H9 (cell line): Measurements from ENCODE around the gene KRTAP20-2. TPM values are rescaled to one million over a fixed set of nuclear protein-coding genes. Genes with fewer than 3 reads are reported as not detected.

ENCODE experiments used
- DNase-seq: peaks from one replicate; pipeline ENCODE4 v3.0.0-alpha.2; 2017
- H2AFZ ChIP-seq: one replicate; pipeline ENCODE4 v1.6.1; 2013; ENCODE audit warnings: mild to moderate bottlenecking, low read length, control low read depth, moderate library complexity
- H2AK5ac ChIP-seq: 2 replicates; pipeline ENCODE4 v1.6.1; 2013; ENCODE audit warnings: low read length, control low read depth, mixed read lengths; ENCODE audit not compliant: insufficient read length
- H2BK120ac ChIP-seq: one replicate; pipeline ENCODE4 v1.6.1; 2013; ENCODE audit warnings: low read depth, mild to moderate bottlenecking, low read length, control low read depth, inconsistent platforms; ENCODE audit not compliant: poor library complexity, severe bottlenecking
- H2BK12ac ChIP-seq: 2 replicates; pipeline ENCODE4 v1.6.1; 2013; ENCODE audit warnings: low read length, control low read depth, mixed read lengths, low read depth; ENCODE audit not compliant: insufficient read length
- H2BK15ac ChIP-seq: 2 replicates; pipeline ENCODE4 v1.6.1; 2013; ENCODE audit warnings: low read depth, low read length, control low read depth
- H2BK20ac ChIP-seq: one replicate; pipeline ENCODE4 v1.6.1; 2013; ENCODE audit warnings: low read depth, mild to moderate bottlenecking, low read length, control low read depth, inconsistent platforms; ENCODE audit not compliant: poor library complexity, severe bottlenecking
- H2BK5ac ChIP-seq: 2 replicates; pipeline ENCODE4 v1.6.1; 2013; ENCODE audit warnings: low read length, control low read depth, mixed read lengths; ENCODE audit not compliant: insufficient read length
- H3K14ac ChIP-seq: 2 replicates; pipeline ENCODE4 v1.6.1; 2013; ENCODE audit warnings: low read length, control low read depth; ENCODE audit not compliant: insufficient read depth
- H3K18ac ChIP-seq: 2 replicates; pipeline ENCODE4 v1.6.1; 2013; ENCODE audit warnings: low read depth, mild to moderate bottlenecking, mixed read lengths, low read length, control low read depth; ENCODE audit not compliant: insufficient read length
- H3K23ac ChIP-seq: 2 replicates; pipeline ENCODE4 v1.6.1; 2013; ENCODE audit warnings: low read length, control low read depth, mixed read lengths, low read depth; ENCODE audit not compliant: insufficient read length
- H3K23me2 ChIP-seq: 2 replicates; pipeline ENCODE4 v1.6.1; 2013; ENCODE audit warnings: low read depth, mild to moderate bottlenecking, mixed read lengths, low read length, control low read depth; ENCODE audit not compliant: insufficient read length, poor library complexity, severe bottlenecking
- H3K27ac ChIP-seq: 2 replicates; pipeline ENCODE4 v1.5.1; 2013; ENCODE audit warnings: low read length, control low read depth, mixed read lengths, low read depth; ENCODE audit not compliant: insufficient read length
- H3K27me3 ChIP-seq: 2 replicates; pipeline ENCODE4 v1.6.1; 2013; ENCODE audit warnings: low read length, control low read depth, inconsistent platforms; ENCODE audit not compliant: insufficient read depth
- H3K4ac ChIP-seq: 2 replicates; pipeline ENCODE4 v1.6.1; 2013; ENCODE audit warnings: low read depth, mild to moderate bottlenecking, control low read depth, inconsistent platforms, low read length, moderate library complexity
- H3K4me1 ChIP-seq: 2 replicates; pipeline ENCODE4 v1.6.1; 2013; ENCODE audit warnings: low read length, control low read depth, inconsistent platforms; ENCODE audit not compliant: insufficient read depth
- H3K4me2 ChIP-seq: 2 replicates; pipeline ENCODE4 v1.6.1; 2013; ENCODE audit warnings: low read length, control low read depth, mixed read lengths; ENCODE audit not compliant: insufficient read length, insufficient read depth
- H3K56ac ChIP-seq: 2 replicates; pipeline ENCODE4 v1.6.1; 2013; ENCODE audit warnings: low read depth, mild to moderate bottlenecking, mixed read lengths, low read length, control low read depth; ENCODE audit not compliant: insufficient read length
- H3K79me1 ChIP-seq: 2 replicates; pipeline ENCODE4 v1.6.1; 2013; ENCODE audit warnings: low read depth, mild to moderate bottlenecking, moderate library complexity, low read length, control low read depth, inconsistent platforms; ENCODE audit not compliant: insufficient read depth, poor library complexity, severe bottlenecking
- H3K79me2 ChIP-seq: 2 replicates; pipeline ENCODE4 v1.6.1; 2013; ENCODE audit warnings: low read length, control low read depth, inconsistent platforms; ENCODE audit not compliant: insufficient read depth
- H3K9ac ChIP-seq: 2 replicates; pipeline ENCODE4 v1.6.1; 2013; ENCODE audit warnings: low read length, control low read depth, mixed read lengths; ENCODE audit not compliant: insufficient read length; ENCODE audit errors: extremely low read depth
- H3K9me3 ChIP-seq: one replicate; pipeline ENCODE4 v1.6.1; 2013; ENCODE audit warnings: low read depth, low read length, inconsistent platforms; ENCODE audit not compliant: control insufficient read depth
- H3T11ph ChIP-seq: one replicate; pipeline ENCODE4 v1.6.1; 2013; ENCODE audit warnings: mild to moderate bottlenecking, low read length, control low read depth, inconsistent platforms
- H4K20me1 ChIP-seq: one replicate; pipeline ENCODE4 v1.6.1; 2013; ENCODE audit not compliant: control insufficient read depth, insufficient read length, insufficient read depth
- H4K5ac ChIP-seq: 2 replicates; pipeline ENCODE4 v1.6.1; 2013; ENCODE audit warnings: low read depth, mild to moderate bottlenecking, mixed read lengths, low read length, control low read depth; ENCODE audit not compliant: insufficient read length
- H4K8ac ChIP-seq: replicated peaks from 2 replicates; pipeline ENCODE4 v1.6.1; 2013; ENCODE audit warnings: low read length, control low read depth, mixed read lengths, low read depth; ENCODE audit not compliant: insufficient read length
- H4K91ac ChIP-seq: 2 replicates; pipeline ENCODE4 v1.6.1; 2013; ENCODE audit warnings: low read depth, mild to moderate bottlenecking, moderate library complexity, mixed read lengths, low read length, control low read depth; ENCODE audit not compliant: insufficient read length
- H3K27ac Mint-ChIP-seq, 3 experiments: 2 replicates in 2 of 3; 3 replicates in 1 of 3; pipeline ENCODE4 v1.8.0; 2020 to 2021; ENCODE audit warnings: mixed read lengths in 3 of 3, mild to moderate bottlenecking in 1 of 3, moderate library complexity in 1 of 3
- H3K27me3 Mint-ChIP-seq: 2 replicates; pipeline ENCODE4 v1.8.0; 2021; ENCODE audit warnings: low read depth, mild to moderate bottlenecking, moderate library complexity, mixed read lengths
- H3K36me3 Mint-ChIP-seq, 3 experiments: 2 replicates in 2 of 3; 3 replicates in 1 of 3; pipeline ENCODE4 v1.8.0; 2020 to 2021; ENCODE audit warnings: low read depth in 3 of 3, mixed read lengths in 3 of 3; ENCODE audit not compliant: insufficient read depth in 1 of 3
- H3K4me1 Mint-ChIP-seq, 2 experiments: 2 replicates each; pipeline ENCODE4 v1.8.0; 2020; ENCODE audit warnings: mixed read lengths in 2 of 2
- H3K4me3 Mint-ChIP-seq, 2 experiments: 2 replicates in 1 of 2; 3 replicates in 1 of 2; pipeline ENCODE4 v1.8.0; 2020 to 2021; ENCODE audit warnings: mild to moderate bottlenecking in 2 of 2, mixed read lengths in 2 of 2, moderate library complexity in 1 of 2
- H3K9me3 Mint-ChIP-seq, 2 experiments: 2 replicates in 1 of 2; 3 replicates in 1 of 2; pipeline ENCODE4 v1.8.0; 2020; ENCODE audit warnings: mild to moderate bottlenecking in 2 of 2, mixed read lengths in 2 of 2, moderate library complexity in 1 of 2
- CTCF ChIP-seq: fragments of 200-600 bp; sonication (generic); conservative IDR thresholded peaks from 3 replicates; pipeline ENCODE4 v1.8.0; 2021; ENCODE audit warnings: antibody characterized with exemption, mild to moderate bottlenecking
- WGBS: extraction: QIAGEN DNeasy Blood & Tissue Kit; methylation state at CpG from one replicate; pipeline ENCODE4 v1.1.7; 2013; ENCODE audit warnings: missing lambda C conversion rate, low lambda C conversion rate, mixed read lengths; ENCODE audit not compliant: insufficient read length; ENCODE audit errors: extremely low coverage; 5-methylcytosine and 5-hydroxymethylcytosine counted together
- total RNA-seq: library from RNA; stranded (reverse); gene quantifications from 2 replicates; pipeline ENCODE4 v1.2.1, GENCODE V29; 2021

KRTAP20-2 gene
- total RNA-seq, 1 experiment from 2014 or later: not detected

DNA sequence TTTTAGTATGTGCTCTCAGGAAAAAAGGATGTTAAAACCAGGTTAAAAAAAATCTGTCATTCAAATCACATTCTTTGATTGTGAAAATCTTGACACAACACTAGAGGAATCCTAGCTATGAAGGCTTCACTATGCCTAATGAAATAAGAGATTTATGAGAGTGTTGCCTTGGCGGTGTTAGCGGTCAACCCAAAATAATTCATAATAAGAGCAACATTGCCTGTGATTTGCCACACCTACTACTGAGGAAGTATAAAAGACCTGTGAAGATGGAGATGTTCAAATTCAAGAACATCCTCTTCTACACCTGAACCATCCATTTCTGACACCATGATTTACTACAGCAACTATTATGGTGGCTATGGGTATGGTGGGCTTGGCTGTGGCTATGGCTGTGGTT is 18.9 kb upstream of the KRTAP20-2 start, which contains the start of gene KRTAP20-1:
TSS of gene KRTAP20-1 (plus strand) at position 301 of the 400 bp plus-strand sequence. CDS start at position 331, 30 bp downstream.
- Histone ChIP-seq H3K23ac (no peak within 1 kb of the TSS), H2AFZ (no peak within 1 kb of the TSS), H3K4ac (no peak within 1 kb of the TSS), H3K79me2 (no peaks in the 10 kb centered on the region), H4K91ac (no peak within 1 kb of the TSS), H2BK12ac (no peak within 1 kb of the TSS), H3K9me3 (no peaks in the 10 kb centered on the region), H3K79me1 (no peaks in the 10 kb centered on the region), H3K14ac (no peak within 1 kb of the TSS), H2BK5ac (no peak within 1 kb of the TSS), H3K18ac (no peak within 1 kb of the TSS), H3K4me2 (no peak within 1 kb of the TSS), H2BK120ac (no peak within 1 kb of the TSS), H4K20me1 (no peaks in the 10 kb centered on the region), H4K8ac (no peak within 1 kb of the TSS), H3T11ph (no peak within 1 kb of the TSS), H2AK5ac (no peak within 1 kb of the TSS), H3K23me2 (no peaks in the 10 kb centered on the region), H3K9ac (no peak within 1 kb of the TSS), H3K27me3 (no peaks in the 10 kb centered on the region), H2BK15ac (no peak within 1 kb of the TSS), H3K4me1 (no peaks in the 10 kb centered on the region), H2BK20ac (no peak within 1 kb of the TSS), H3K27ac (no peak within 1 kb of the TSS), H4K5ac (no peak within 1 kb of the TSS), H3K56ac (no peak within 1 kb of the TSS)
- DNase-seq: no peak
- Mint-ChIP-seq H3K27ac (no peak within 1 kb of the TSS; a peak in 1 of 7 replicates), H3K36me3 (peaks cover 0 to 9% (median under 1%) of the 10 kb centered on the region in 3 experiments; a peak in 4 of 7 replicates), H3K4me3 (no peak within 1 kb of the TSS), H3K27me3 (no peaks in the 10 kb centered on the region; the same call in none of the 2 replicates), H3K9me3 (peaks cover 0 to 24% of the 10 kb centered on the region in 2 experiments; a peak in 3 of 5 replicates), H3K4me1 (no peaks in the 10 kb centered on the region)
- no peak for TF ChIP-seq CTCF
- WGBS: no CpG with 5 or more reads among the region's 2 CpGs
